Measurements from ENCODE around the gene IGLL1.

GRCh38 chr22:23613193-23613972, 33.3 kb upstream of the IGLL1 start:
- no peak for TF ChIP-seq POLR2A (IDR thresholded peaks at IDR 0.05)
- TF ChIP-seq, protein P1, sequence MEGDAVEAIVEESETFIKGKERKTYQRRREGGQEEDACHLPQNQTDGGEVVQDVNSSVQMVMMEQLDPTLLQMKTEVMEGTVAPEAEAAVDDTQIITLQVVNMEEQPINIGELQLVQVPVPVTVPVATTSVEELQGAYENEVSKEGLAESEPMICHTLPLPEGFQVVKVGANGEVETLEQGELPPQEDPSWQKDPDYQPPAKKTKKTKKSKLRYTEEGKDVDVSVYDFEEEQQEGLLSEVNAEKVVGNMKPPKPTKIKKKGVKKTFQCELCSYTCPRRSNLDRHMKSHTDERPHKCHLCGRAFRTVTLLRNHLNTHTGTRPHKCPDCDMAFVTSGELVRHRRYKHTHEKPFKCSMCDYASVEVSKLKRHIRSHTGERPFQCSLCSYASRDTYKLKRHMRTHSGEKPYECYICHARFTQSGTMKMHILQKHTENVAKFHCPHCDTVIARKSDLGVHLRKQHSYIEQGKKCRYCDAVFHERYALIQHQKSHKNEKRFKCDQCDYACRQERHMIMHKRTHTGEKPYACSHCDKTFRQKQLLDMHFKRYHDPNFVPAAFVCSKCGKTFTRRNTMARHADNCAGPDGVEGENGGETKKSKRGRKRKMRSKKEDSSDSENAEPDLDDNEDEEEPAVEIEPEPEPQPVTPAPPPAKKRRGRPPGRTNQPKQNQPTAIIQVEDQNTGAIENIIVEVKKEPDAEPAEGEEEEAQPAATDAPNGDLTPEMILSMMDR (IDR thresholded peaks at IDR 0.05): no peak

All from testis (tissue), 2 donors.